ENCODE data around the gene WDR83.

DNA sequence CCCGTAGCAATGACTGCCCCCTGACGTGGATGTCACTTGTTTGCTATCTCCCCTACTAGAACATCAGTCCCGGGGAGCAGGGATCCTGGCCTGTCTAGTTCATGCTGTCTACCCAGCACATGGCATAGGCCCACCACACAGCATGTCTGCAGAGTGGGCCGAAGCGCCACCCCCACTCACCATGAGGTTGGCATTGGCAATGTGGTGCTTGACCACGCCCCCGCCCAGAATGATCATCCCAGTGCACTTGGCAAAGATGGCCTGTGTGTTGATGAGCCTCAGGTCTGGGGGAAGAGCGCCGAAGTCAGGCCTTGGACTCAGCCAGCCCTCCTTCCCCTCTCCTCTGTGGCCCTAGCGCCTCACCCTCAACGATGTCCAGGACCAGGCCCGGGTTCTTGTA, 10.3 kb downstream of the WDR83 start:
- TF ChIP-seq, protein P1, sequence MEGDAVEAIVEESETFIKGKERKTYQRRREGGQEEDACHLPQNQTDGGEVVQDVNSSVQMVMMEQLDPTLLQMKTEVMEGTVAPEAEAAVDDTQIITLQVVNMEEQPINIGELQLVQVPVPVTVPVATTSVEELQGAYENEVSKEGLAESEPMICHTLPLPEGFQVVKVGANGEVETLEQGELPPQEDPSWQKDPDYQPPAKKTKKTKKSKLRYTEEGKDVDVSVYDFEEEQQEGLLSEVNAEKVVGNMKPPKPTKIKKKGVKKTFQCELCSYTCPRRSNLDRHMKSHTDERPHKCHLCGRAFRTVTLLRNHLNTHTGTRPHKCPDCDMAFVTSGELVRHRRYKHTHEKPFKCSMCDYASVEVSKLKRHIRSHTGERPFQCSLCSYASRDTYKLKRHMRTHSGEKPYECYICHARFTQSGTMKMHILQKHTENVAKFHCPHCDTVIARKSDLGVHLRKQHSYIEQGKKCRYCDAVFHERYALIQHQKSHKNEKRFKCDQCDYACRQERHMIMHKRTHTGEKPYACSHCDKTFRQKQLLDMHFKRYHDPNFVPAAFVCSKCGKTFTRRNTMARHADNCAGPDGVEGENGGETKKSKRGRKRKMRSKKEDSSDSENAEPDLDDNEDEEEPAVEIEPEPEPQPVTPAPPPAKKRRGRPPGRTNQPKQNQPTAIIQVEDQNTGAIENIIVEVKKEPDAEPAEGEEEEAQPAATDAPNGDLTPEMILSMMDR (IDR thresholded peaks at IDR 0.05) = no peak
- TF ChIP-seq POLR2A (IDR thresholded peaks at IDR 0.05) (no peak), POLR2AphosphoS5 (IDR thresholded peaks at IDR 0.05) (no peak)

All from breast epithelium (tissue), 3 donors.